ENCODE data around the gene CFAP52.
A peak's percentile ranks its signal among the peaks of the same experiment; 100 is the strongest.
"Not testable (repeated sequence)": the region's sequence is repeated elsewhere in the genome, so short reads cannot be mapped to it uniquely, and the experiment has no call there.

The CFAP52 gene

GRCh38 chr17:9628509-9628908 lies 52.1 kb downstream of the CFAP52 start:
- TF ChIP-seq CTCF (IDR thresholded peaks at IDR 0.05; ENCODE audit: low read depth, low read length) = no peak

GRCh38 chr17:9632741-9633140 lies 56.3 kb downstream of the CFAP52 start:
- TF ChIP-seq CTCF (IDR thresholded peaks at IDR 0.05; ENCODE audit: low read depth, low read length) = no peak
- no peak overlapping the region for H3K4me3 ChIP-seq (ENCODE audit: low read depth, low read length)

More at GRCh38 chr17:9628509-9628908, 52.1 kb downstream of the CFAP52 start:
- H3K4me3 ChIP-seq (ENCODE audit: low read depth, low read length) = no peak overlapping the region

GRCh38 chr17:9635340-9635739 lies 58.9 kb downstream of the CFAP52 start:
- no peak for TF ChIP-seq CTCF (IDR thresholded peaks at IDR 0.05; ENCODE audit: low read depth, low read length)
- H3K4me3 ChIP-seq (ENCODE audit: low read depth, low read length) = no peak overlapping the region

GRCh38 chr17:9636501-9636900 lies 60.1 kb downstream of the CFAP52 start:
- no peak for TF ChIP-seq CTCF (IDR thresholded peaks at IDR 0.05; ENCODE audit: low read depth, low read length)
- H3K4me3 ChIP-seq (ENCODE audit: low read depth, low read length) = no peak overlapping the region

- not testable (repeated sequence) for H3K4me3 ChIP-seq (ENCODE audit: low read depth, low read length)
Measured at GRCh38 chr17:9640388-9640787, 63.9 kb downstream of the CFAP52 start.

GRCh38 chr17:9643611-9644010 lies 67.2 kb downstream of the CFAP52 start:
- TF ChIP-seq CTCF (IDR thresholded peaks at IDR 0.05; ENCODE audit: low read depth, low read length) = no peak
- H3K4me3 ChIP-seq (ENCODE audit: low read depth, low read length) = no peak overlapping the region

GRCh38 chr17:9644910-9645751 lies 68.7 kb downstream of the CFAP52 start, which contains the start of gene USP43:
Gene USP43 (plus strand): TSS chr17:9645517. CDS start chr17:9645633, 116 bp downstream.
- no peak for TF ChIP-seq CTCF (IDR thresholded peaks at IDR 0.05; ENCODE audit: low read depth, low read length)
- 0 out of 2 replicates have a peak within 1 kb of the TSS, but pooled peaks have one; percentile 5 for H3K4me3 ChIP-seq (ENCODE audit: low read depth, low read length)

Measured in WI38 (cell line).